ENCODE results near the gene ABCA6.

The ABCA6 gene

DNA sequence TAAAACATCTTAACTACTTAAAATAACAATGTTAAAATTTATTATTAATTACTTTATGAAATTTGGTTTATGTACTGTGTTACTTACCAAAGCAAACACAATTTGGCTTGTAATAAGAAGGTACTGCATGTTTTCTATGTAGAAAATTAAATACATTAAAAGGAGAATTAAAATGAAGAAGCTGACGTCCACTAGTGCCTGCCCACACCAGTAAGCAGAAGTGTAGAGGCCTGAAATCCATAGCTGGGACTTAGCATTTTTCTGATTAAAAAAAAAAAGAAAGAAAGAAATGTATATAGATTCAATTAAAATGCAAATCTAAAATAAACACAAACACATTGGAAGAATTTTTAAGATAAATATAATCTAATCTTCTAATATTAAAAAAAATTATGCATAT lies 45.2 kb downstream of the ABCA6 start:
- Histone ChIP-seq H3K27me3 (no peaks in the 10 kb centered on the region), H3K4me1 (ENCODE audit: control insufficient read depth in 1 of 2, insufficient read depth in 1 of 2, low read depth in 1 of 2, low read length in 1 of 2) (peaks cover 10 to 21% of the 10 kb centered on the region in 2 experiments), H3K4me3 (ENCODE audit: low read depth in 1 of 2, low read length in 1 of 2) (no peak overlapping the region), H3K27ac (no peak overlapping the region), H3K36me3 (no peaks in the 10 kb centered on the region), H3K9me3 (no peaks in the 10 kb centered on the region)
- TF ChIP-seq, protein P1, sequence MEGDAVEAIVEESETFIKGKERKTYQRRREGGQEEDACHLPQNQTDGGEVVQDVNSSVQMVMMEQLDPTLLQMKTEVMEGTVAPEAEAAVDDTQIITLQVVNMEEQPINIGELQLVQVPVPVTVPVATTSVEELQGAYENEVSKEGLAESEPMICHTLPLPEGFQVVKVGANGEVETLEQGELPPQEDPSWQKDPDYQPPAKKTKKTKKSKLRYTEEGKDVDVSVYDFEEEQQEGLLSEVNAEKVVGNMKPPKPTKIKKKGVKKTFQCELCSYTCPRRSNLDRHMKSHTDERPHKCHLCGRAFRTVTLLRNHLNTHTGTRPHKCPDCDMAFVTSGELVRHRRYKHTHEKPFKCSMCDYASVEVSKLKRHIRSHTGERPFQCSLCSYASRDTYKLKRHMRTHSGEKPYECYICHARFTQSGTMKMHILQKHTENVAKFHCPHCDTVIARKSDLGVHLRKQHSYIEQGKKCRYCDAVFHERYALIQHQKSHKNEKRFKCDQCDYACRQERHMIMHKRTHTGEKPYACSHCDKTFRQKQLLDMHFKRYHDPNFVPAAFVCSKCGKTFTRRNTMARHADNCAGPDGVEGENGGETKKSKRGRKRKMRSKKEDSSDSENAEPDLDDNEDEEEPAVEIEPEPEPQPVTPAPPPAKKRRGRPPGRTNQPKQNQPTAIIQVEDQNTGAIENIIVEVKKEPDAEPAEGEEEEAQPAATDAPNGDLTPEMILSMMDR (IDR thresholded peaks at IDR 0.05), result no peak

- H3K27ac ChIP-seq, result peak overlapping the region; percentile 83
- H3K4me3 ChIP-seq (ENCODE audit: low read depth in 1 of 2, low read length in 1 of 2), result peak overlapping the region in 1 of 2 experiments; percentile 50
- no peaks in the 10 kb centered on the region for H3K36me3 ChIP-seq
- peaks cover 10 to 21% of the 10 kb centered on the region in 2 experiments for H3K4me1 ChIP-seq (ENCODE audit: control insufficient read depth in 1 of 2, insufficient read depth in 1 of 2, low read depth in 1 of 2, low read length in 1 of 2)
- no peaks in the 10 kb centered on the region for H3K9me3 ChIP-seq
- TF ChIP-seq, protein P1 (IDR thresholded peaks at IDR 0.05), result no peak
- no peaks in the 10 kb centered on the region for H3K27me3 ChIP-seq
These were observed 47.7 kb downstream of the ABCA6 start for GRCh38 chr17:69093995-69094394.

GRCh38 chr17:69093279-69093789 lies 48.4 kb downstream of the ABCA6 start:
- TF ChIP-seq, protein P1 (IDR thresholded peaks at IDR 0.05), result no peak
- H3K27ac ChIP-seq, result peak overlapping the region; percentile 83

GRCh38 chr17:69090365-69090764 lies 51.3 kb downstream of the ABCA6 start:
- H3K36me3 ChIP-seq, result no peaks in the 10 kb centered on the region
- H3K27me3 ChIP-seq, result no peaks in the 10 kb centered on the region
- H3K27ac ChIP-seq, result no peak overlapping the region
- H3K4me3 ChIP-seq (ENCODE audit: low read depth in 1 of 2, low read length in 1 of 2), result no peak overlapping the region
- TF ChIP-seq, protein P1 (IDR thresholded peaks at IDR 0.05), result no peak
- no peaks in the 10 kb centered on the region for H3K9me3 ChIP-seq
- peaks cover 10 to 21% of the 10 kb centered on the region in 2 experiments for H3K4me1 ChIP-seq (ENCODE audit: control insufficient read depth in 1 of 2, insufficient read depth in 1 of 2, low read depth in 1 of 2, low read length in 1 of 2)

More at GRCh38 chr17:69093279-69093789, 48.4 kb downstream of the ABCA6 start:
- H3K4me3 ChIP-seq (ENCODE audit: low read depth in 1 of 2, low read length in 1 of 2), result peak overlapping the region; percentile 50 to 52
- H3K4me1 ChIP-seq (ENCODE audit: control insufficient read depth in 1 of 2, insufficient read depth in 1 of 2, low read depth in 1 of 2, low read length in 1 of 2), result peaks cover 10 to 21% of the 10 kb centered on the region in 2 experiments
- H3K36me3 ChIP-seq, result no peaks in the 10 kb centered on the region
- H3K9me3 ChIP-seq, result no peaks in the 10 kb centered on the region
- H3K27me3 ChIP-seq, result no peaks in the 10 kb centered on the region

DNA sequence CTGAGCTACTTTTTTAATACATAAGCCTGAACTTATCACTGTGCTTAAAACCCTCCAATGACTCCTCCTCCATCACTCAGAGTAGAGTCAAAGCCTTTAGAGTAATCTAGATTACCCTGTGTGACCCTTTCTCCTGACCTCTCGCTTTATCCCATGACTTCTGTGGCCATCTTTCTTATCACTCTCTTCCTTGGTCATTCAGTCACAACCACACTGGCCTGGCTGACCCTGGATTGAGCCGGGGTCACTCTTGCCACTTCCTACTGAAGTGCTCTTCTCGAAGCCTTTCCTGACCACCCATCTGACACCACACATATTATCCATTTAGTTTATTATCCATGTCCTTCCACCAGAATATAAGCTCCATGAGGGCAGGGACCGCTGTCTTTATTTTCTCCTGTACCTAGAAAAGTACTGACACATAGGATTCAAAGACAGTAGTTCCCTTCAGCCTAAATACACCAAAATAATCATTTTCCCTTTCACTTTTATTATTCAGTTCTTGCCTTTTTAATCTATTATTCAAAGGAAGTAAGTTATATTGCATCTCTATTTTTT lies 53.0 kb downstream of the ABCA6 start:
- TF ChIP-seq, protein P1 (IDR thresholded peaks at IDR 0.05), result no peak
- H3K9me3 ChIP-seq, result no peaks in the 10 kb centered on the region
- no peak overlapping the region for H3K27ac ChIP-seq
- H3K27me3 ChIP-seq, result no peaks in the 10 kb centered on the region
- no peaks in the 10 kb centered on the region for H3K36me3 ChIP-seq
- peaks cover 10 to 15% of the 10 kb centered on the region in 2 experiments for H3K4me1 ChIP-seq (ENCODE audit: control insufficient read depth in 1 of 2, insufficient read depth in 1 of 2, low read depth in 1 of 2, low read length in 1 of 2)
- H3K4me3 ChIP-seq (ENCODE audit: low read depth in 1 of 2, low read length in 1 of 2), result no peak overlapping the region

All from neutrophil (primary cell).